Naive thymus-derived CD4-positive, alpha-beta T cell (primary cell): ENCODE results near the gene KCNH1. TPM values are rescaled to one million over a fixed set of nuclear protein-coding genes. Genes with fewer than 3 reads are reported as not detected.

Experiments used
- ATAC-seq: fragments of 150-1000 bp; cut with Tn5 transposase; 2 replicates; pipeline ENCODE4 v1.10.0; 2021; ENCODE audit warnings: mild to moderate bottlenecking, moderate library complexity
- CTCF ChIA-PET: fragments of 350-600 bp; sonication (Branson Sonifier 250); formaldehyde crosslinking; loops from one replicate; lab custom pipeline; 2021; ENCODE audit warnings: antibody characterized with exemption; lab: Charles Lee
- POLR2A ChIA-PET: fragments of 350-600 bp; sonication (Branson Sonifier 250); formaldehyde crosslinking; loops from one replicate; lab custom pipeline; 2021; ENCODE audit warnings: antibody characterized with exemption, inconsistent platforms; lab: Charles Lee
- DNase-seq, 9 donors: peaks; one replicate each; pipeline versions ENCODE4 v3.0.0 to v3.0.0-alpha.2; 2020 to 2022; ENCODE audit warnings: mixed read lengths in 1 of 9
- H3K27ac ChIP-seq: one replicate; pipeline ENCODE4 v1.7.0; 2013; ENCODE audit warnings: mild to moderate bottlenecking, low read depth, low read length, moderate library complexity
- H3K27me3 ChIP-seq, 2 donors: one replicate each; pipeline ENCODE4 v1.7.0; 2013; ENCODE audit warnings: low read length in 2 of 2, mild to moderate bottlenecking in 2 of 2, moderate library complexity in 2 of 2; ENCODE audit not compliant: control insufficient read depth in 2 of 2, insufficient read depth in 2 of 2
- H3K36me3 ChIP-seq, 3 experiments: 1 replicate in 2 of 3; 2 replicates in 1 of 3; pipeline ENCODE4 v1.7.0; 2013; ENCODE audit warnings: low read length in 3 of 3, mild to moderate bottlenecking in 3 of 3, moderate library complexity in 1 of 3; ENCODE audit not compliant: insufficient read depth in 3 of 3, control insufficient read depth in 2 of 3
- H3K4me1 ChIP-seq, 2 donors: one replicate each; pipeline ENCODE4 v1.7.0; 2013; ENCODE audit warnings: low read length in 2 of 2, mild to moderate bottlenecking in 2 of 2, moderate library complexity in 1 of 2; ENCODE audit not compliant: control insufficient read depth in 2 of 2, insufficient read depth in 2 of 2
- H3K4me3 ChIP-seq: 2 replicates; pipeline ENCODE4 v1.7.0; 2013; ENCODE audit warnings: mild to moderate bottlenecking, low read length
- H3K9me3 ChIP-seq, 3 experiments: 1 replicate in 2 of 3; 2 replicates in 1 of 3; pipeline ENCODE4 v1.7.0; 2013; ENCODE audit warnings: low read length in 3 of 3; ENCODE audit not compliant: control insufficient read depth in 2 of 3
- H3K27ac Mint-ChIP-seq, 9 donors: one replicate each; pipeline ENCODE4 v1.8.0; 2020 to 2022; ENCODE audit warnings: mixed read lengths in 9 of 9, mild to moderate bottlenecking in 8 of 9, moderate library complexity in 5 of 9, inconsistent platforms in 2 of 9
- H3K27me3 Mint-ChIP-seq, 5 donors: one replicate each; pipeline ENCODE4 v1.8.0; 2021 to 2022; ENCODE audit warnings: mixed read lengths in 5 of 5, mild to moderate bottlenecking in 1 of 5
- H3K36me3 Mint-ChIP-seq, 5 donors: one replicate each; pipeline ENCODE4 v1.8.0; 2020 to 2022; ENCODE audit warnings: mixed read lengths in 5 of 5, mild to moderate bottlenecking in 3 of 5, inconsistent platforms in 1 of 5
- H3K4me1 Mint-ChIP-seq, 7 donors: one replicate each; pipeline ENCODE4 v1.8.0; 2020 to 2022; ENCODE audit warnings: mixed read lengths in 7 of 7, mild to moderate bottlenecking in 3 of 7, inconsistent platforms in 1 of 7
- H3K4me3 Mint-ChIP-seq, 10 donors: one replicate each; pipeline ENCODE4 v1.8.0; 2020 to 2022; ENCODE audit warnings: mild to moderate bottlenecking in 10 of 10, mixed read lengths in 10 of 10, moderate library complexity in 6 of 10, inconsistent platforms in 2 of 10
- H3K9me3 Mint-ChIP-seq, 11 donors: one replicate each; pipeline ENCODE4 v1.8.0; 2020 to 2022; ENCODE audit warnings: mixed read lengths in 11 of 11, mild to moderate bottlenecking in 4 of 11, inconsistent platforms in 1 of 11, moderate library complexity in 1 of 11
- intact Hi-C, 2 donors: fragments of 100-400 bp; cut with micrococcal nuclease; formaldehyde crosslinking; loops; one replicate each; pipeline ENCODE4 v1.15.1; 2023
- polyA plus RNA-seq, 2 donors: library from polyadenylated mRNA; unstranded; fragments of 300-500 nt; fragmentation: Illumina TruSeq; gene quantifications; one replicate each; pipeline ENCODE4 v1.2.3, GENCODE V29; 2021
- total RNA-seq, 6 experiments: library from RNA in 5 of 6; stranded (reverse) in 5 of 6; gene quantifications; 1 replicate in 5 of 6; 2 replicates in 1 of 6; pipeline ENCODE4 v1.2.3 and lab custom pipeline; 2021 to 2026

The KCNH1 gene
- total and polyA plus RNA-seq, 7 experiments from 2014 or later, result not detected

DNA sequence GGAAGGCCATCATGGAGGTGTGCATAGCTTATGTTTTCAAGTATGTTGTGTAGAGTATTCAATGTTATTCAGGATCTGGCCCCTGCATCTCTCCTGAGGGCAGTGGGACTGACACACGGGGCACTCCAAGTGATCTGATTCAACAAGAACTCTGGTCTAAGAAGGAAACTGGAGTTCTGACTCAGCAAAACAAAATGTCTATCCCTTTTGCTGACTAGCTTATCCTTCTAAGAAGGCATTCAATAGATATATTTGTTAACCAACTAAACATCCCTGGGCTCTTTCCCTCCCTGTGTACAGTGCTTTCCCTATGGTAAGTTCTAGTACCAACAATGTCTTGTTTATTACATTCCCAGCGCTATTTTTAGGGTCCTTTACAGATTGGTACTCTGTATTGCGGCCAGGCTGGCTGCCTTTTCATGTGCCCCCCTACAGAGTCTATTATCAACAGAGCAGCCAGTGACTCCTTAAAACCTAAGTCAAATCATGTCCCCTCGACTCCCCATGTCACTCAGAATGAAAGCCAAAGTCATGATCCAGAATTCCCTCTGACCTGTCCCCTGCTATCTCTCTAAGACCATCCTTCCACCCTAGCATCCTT, 304.9 kb downstream of the KCNH1 start:
- no peaks in the 10 kb centered on the region for H3K9me3 ChIP-seq
- Mint-ChIP-seq H3K27me3 (peaks cover 0 to 28% (median 12%) of the 10 kb centered on the region in 5 donors), H3K9me3 (peaks cover 0 to 2% (median 0%) of the 10 kb centered on the region in 11 donors), H3K4me3 (no peak overlapping the region), H3K27ac (no peak overlapping the region), H3K36me3 (no peaks in the 10 kb centered on the region), H3K4me1 (no peaks in the 10 kb centered on the region)
- no peak overlapping the region for H3K4me3 ChIP-seq
- DNase-seq, result no peak
- H3K27me3 ChIP-seq, result no peaks in the 10 kb centered on the region
- ATAC-seq, result no peak
- no peaks in the 10 kb centered on the region for H3K36me3 ChIP-seq
- H3K4me1 ChIP-seq, result no peaks in the 10 kb centered on the region
- ChIA-PET POLR2A (no interaction called here), CTCF (no interaction called here)
- H3K27ac ChIP-seq, result no peak overlapping the region
- intact Hi-C loops, result no loop called here

DNA sequence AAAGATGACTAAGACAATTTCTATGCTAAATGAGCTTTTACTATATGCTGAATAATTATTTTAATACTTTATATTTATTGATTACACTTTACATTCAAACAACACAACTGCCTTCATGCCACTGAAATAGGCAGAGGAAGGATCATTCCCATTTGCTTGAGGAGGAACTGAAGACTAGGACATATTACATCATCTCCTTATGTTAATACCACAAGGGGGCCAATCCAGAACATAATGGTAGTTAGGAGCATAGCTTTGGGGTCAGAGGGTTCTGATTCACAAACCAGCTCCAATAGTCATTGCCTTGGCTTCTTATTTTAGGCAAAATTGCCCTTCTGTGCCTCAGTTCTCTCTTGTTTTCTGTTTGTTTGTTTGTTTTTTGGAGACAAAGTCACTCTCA, 306.5 kb downstream of the KCNH1 start:
- ChIA-PET POLR2A (no interaction called here), CTCF (interaction anchor here (0.6 kb wide), 1 partner anchor 298 kb away, joined by 3 read pairs; no protein-coding TSS in a partner anchor)
- Mint-ChIP-seq H3K27ac (no peak overlapping the region), H3K27me3 (peaks cover 0 to 33% (median 18%) of the 10 kb centered on the region in 5 donors), H3K36me3 (no peaks in the 10 kb centered on the region), H3K4me3 (no peak overlapping the region), H3K9me3 (peaks cover 0 to 2% (median 0%) of the 10 kb centered on the region in 11 donors), H3K4me1 (no peaks in the 10 kb centered on the region)
- Histone ChIP-seq H3K4me3 (no peak overlapping the region), H3K27me3 (no peaks in the 10 kb centered on the region), H3K9me3 (no peaks in the 10 kb centered on the region), H3K27ac (no peak overlapping the region), H3K4me1 (no peaks in the 10 kb centered on the region), H3K36me3 (no peaks in the 10 kb centered on the region)
- intact Hi-C loops, result no loop called here
- ATAC-seq (no peak), DNase-seq (no peak)

GRCh38 chr1:210826686-210827085, 307.3 kb downstream of the KCNH1 start:
- DNase-seq, result no peak
- Histone ChIP-seq H3K4me3 (no peak overlapping the region), H3K9me3 (no peaks in the 10 kb centered on the region), H3K27ac (no peak overlapping the region), H3K36me3 (no peaks in the 10 kb centered on the region), H3K27me3 (no peaks in the 10 kb centered on the region), H3K4me1 (no peaks in the 10 kb centered on the region)
- H3K36me3 Mint-ChIP-seq, result no peaks in the 10 kb centered on the region
- H3K4me3 Mint-ChIP-seq, result no peak overlapping the region
- no peaks in the 10 kb centered on the region for H3K4me1 Mint-ChIP-seq
- CTCF ChIA-PET, result no interaction called here
- intact Hi-C loops, result no loop called here
- POLR2A ChIA-PET, result no interaction called here
- no peak for ATAC-seq
- peaks cover 0 to 2% (median 0%) of the 10 kb centered on the region in 11 donors for H3K9me3 Mint-ChIP-seq
- no peak overlapping the region for H3K27ac Mint-ChIP-seq
- H3K27me3 Mint-ChIP-seq, result peaks cover 3 to 35% (median 18%) of the 10 kb centered on the region in 5 donors

DNA sequence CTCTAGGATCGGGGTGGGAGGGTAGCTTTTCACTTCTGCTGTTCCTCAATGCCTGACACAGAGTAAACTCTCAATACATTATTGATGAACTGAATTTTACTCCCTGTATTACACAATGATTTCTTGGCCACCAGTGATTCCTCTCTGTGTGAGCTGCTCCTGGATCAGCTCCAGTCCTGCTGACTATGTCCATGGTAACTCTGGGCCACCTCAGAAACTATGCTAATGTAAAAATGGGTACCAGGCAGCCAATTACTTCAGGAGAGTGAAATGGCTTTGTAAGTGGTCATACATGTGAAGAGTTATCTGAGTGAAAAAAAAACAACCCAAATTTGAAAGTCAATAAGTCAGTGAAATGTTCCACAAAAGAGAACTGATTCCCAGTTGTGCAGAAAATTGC, 311.0 kb downstream of the KCNH1 start:
- no peaks in the 10 kb centered on the region for H3K4me1 ChIP-seq
- no peaks in the 10 kb centered on the region for H3K9me3 Mint-ChIP-seq
- peaks cover 0 to 3% (median 0%) of the 10 kb centered on the region in 5 donors for H3K36me3 Mint-ChIP-seq
- no peak overlapping the region for H3K27ac Mint-ChIP-seq
- H3K27ac ChIP-seq, result no peak overlapping the region
- DNase-seq (no peak), ATAC-seq (no peak)
- H3K4me3 ChIP-seq, result no peak overlapping the region
- ChIA-PET POLR2A (no interaction called here), CTCF (no interaction called here)
- H3K9me3 ChIP-seq, result no peaks in the 10 kb centered on the region
- H3K27me3 Mint-ChIP-seq, result peaks cover 3 to 34% (median 12%) of the 10 kb centered on the region in 5 donors
- no peaks in the 10 kb centered on the region for H3K4me1 Mint-ChIP-seq
- no peak overlapping the region for H3K4me3 Mint-ChIP-seq
- H3K27me3 ChIP-seq, result no peaks in the 10 kb centered on the region
- intact Hi-C loops, result no loop called here
- H3K36me3 ChIP-seq, result no peaks in the 10 kb centered on the region

- DNase-seq, result no peak
- no peak overlapping the region for H3K4me3 ChIP-seq
- Mint-ChIP-seq H3K27me3 (peaks cover 3 to 31% (median 11%) of the 10 kb centered on the region in 5 donors), H3K27ac (no peak overlapping the region), H3K4me1 (no peaks in the 10 kb centered on the region), H3K36me3 (peaks cover 0 to 3% (median 0%) of the 10 kb centered on the region in 5 donors), H3K9me3 (no peaks in the 10 kb centered on the region), H3K4me3 (no peak overlapping the region)
- no peaks in the 10 kb centered on the region for H3K4me1 ChIP-seq
- H3K9me3 ChIP-seq, result no peaks in the 10 kb centered on the region
- no peak overlapping the region for H3K27ac ChIP-seq
- ChIA-PET POLR2A (no interaction called here), CTCF (no interaction called here)
- intact Hi-C loops, result no loop called here
- H3K36me3 ChIP-seq, result no peaks in the 10 kb centered on the region
- ATAC-seq, result no peak
- no peaks in the 10 kb centered on the region for H3K27me3 ChIP-seq
Observed at GRCh38 chr1:210822241-210822640, 311.7 kb downstream of the KCNH1 start.

GRCh38 chr1:210821615-210822014, 312.3 kb downstream of the KCNH1 start:
- Mint-ChIP-seq H3K9me3 (no peaks in the 10 kb centered on the region), H3K4me3 (no peak overlapping the region), H3K27me3 (peaks cover 3 to 31% (median 11%) of the 10 kb centered on the region in 5 donors), H3K4me1 (no peaks in the 10 kb centered on the region), H3K27ac (no peak overlapping the region), H3K36me3 (peaks cover 0 to 3% (median 0%) of the 10 kb centered on the region in 5 donors)
- intact Hi-C loops, result no loop called here
- ChIA-PET CTCF (no interaction called here), POLR2A (no interaction called here)
- H3K27me3 ChIP-seq, result no peaks in the 10 kb centered on the region
- no peaks in the 10 kb centered on the region for H3K36me3 ChIP-seq
- ATAC-seq (no peak), DNase-seq (no peak)
- H3K4me3 ChIP-seq, result no peak overlapping the region
- H3K27ac ChIP-seq, result no peak overlapping the region
- no peaks in the 10 kb centered on the region for H3K9me3 ChIP-seq
- no peaks in the 10 kb centered on the region for H3K4me1 ChIP-seq

DNA sequence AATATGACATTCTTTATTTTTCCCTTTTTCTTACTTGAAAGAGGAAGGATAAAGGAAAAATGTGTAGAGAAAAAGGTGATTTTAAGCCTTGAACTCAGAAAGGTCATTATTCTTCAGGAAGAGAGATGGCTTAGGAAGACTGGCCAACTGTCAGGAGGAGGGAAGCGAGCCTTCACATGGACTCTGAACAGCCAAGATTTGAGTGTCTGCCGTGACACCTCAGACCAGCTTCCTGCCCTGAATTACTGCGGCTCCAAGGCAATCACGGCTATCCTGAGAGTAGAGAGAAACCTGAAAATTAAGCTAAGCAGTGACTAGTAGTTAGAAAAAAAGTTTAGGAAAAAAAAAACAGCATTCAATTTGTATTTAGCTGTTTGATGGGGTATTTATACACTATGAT, 314.7 kb downstream of the KCNH1 start:
- DNase-seq (no peak), ATAC-seq (no peak)
- POLR2A ChIA-PET, result no interaction called here
- peaks cover 0 to 3% (median 0%) of the 10 kb centered on the region in 5 donors for H3K36me3 Mint-ChIP-seq
- Histone ChIP-seq H3K27me3 (no peaks in the 10 kb centered on the region), H3K9me3 (no peaks in the 10 kb centered on the region), H3K4me3 (no peak overlapping the region), H3K36me3 (no peaks in the 10 kb centered on the region), H3K4me1 (no peaks in the 10 kb centered on the region), H3K27ac (no peak overlapping the region)
- H3K27ac Mint-ChIP-seq, result no peak overlapping the region
- CTCF ChIA-PET, result no interaction called here
- peaks cover 3 to 33% (median 11%) of the 10 kb centered on the region in 5 donors for H3K27me3 Mint-ChIP-seq
- H3K9me3 Mint-ChIP-seq, result no peaks in the 10 kb centered on the region
- intact Hi-C loops, result no loop called here
- no peak overlapping the region for H3K4me3 Mint-ChIP-seq
- no peaks in the 10 kb centered on the region for H3K4me1 Mint-ChIP-seq
